Peyer's patch (tissue), 4 donors: ENCODE measurements around the gene PODN.

Experiments used
- POLR2A ChIP-seq, 2 donors: fragments of 450-650 bp; IDR thresholded peaks; one replicate each; pipeline ENCODE4 v1.5.1; 2017; ENCODE audit warnings: antibody characterized with exemption in 2 of 2, mild to moderate bottlenecking in 2 of 2, moderate library complexity in 2 of 2
- TF ChIP-seq, protein P1 (sequence below), 6 experiments: fragments of 450-650 bp in 4 of 6; fragments of 200-600 bp in 2 of 6; sonication (generic) in 1 of 6; IDR thresholded peaks; one replicate each; pipeline ENCODE4 v1.5.1; 2017 to 2019; ENCODE audit warnings: antibody characterized with exemption in 6 of 6, mild to moderate bottlenecking in 3 of 6, moderate library complexity in 1 of 6

GRCh38 chr1:53026254-53026653, 35.8 kb upstream of the PODN start:
- TF ChIP-seq, protein P1, sequence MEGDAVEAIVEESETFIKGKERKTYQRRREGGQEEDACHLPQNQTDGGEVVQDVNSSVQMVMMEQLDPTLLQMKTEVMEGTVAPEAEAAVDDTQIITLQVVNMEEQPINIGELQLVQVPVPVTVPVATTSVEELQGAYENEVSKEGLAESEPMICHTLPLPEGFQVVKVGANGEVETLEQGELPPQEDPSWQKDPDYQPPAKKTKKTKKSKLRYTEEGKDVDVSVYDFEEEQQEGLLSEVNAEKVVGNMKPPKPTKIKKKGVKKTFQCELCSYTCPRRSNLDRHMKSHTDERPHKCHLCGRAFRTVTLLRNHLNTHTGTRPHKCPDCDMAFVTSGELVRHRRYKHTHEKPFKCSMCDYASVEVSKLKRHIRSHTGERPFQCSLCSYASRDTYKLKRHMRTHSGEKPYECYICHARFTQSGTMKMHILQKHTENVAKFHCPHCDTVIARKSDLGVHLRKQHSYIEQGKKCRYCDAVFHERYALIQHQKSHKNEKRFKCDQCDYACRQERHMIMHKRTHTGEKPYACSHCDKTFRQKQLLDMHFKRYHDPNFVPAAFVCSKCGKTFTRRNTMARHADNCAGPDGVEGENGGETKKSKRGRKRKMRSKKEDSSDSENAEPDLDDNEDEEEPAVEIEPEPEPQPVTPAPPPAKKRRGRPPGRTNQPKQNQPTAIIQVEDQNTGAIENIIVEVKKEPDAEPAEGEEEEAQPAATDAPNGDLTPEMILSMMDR (IDR thresholded peaks at IDR 0.05) = no peak
- no peak for TF ChIP-seq POLR2A (IDR thresholded peaks at IDR 0.05)
